Hair follicular keratinocyte (primary cell): ENCODE results near the gene HIKESHI. TPM values are rescaled to one million over a fixed set of nuclear protein-coding genes. Genes with fewer than 3 reads are reported as not detected.

Source experiments
- total RNA-seq: library from RNA; depleted of rRNA; stranded (reverse); fragments of >200 nt; gene quantifications from 2 replicates; pipeline ENCODE4 v1.2.3, GENCODE V29; 2015

Gene HIKESHI
- 62.8 and 66.8 TPM in 2 replicates for total RNA-seq

GRCh38 chr11:86302092-86302793, at the start of gene HIKESHI:
Gene HIKESHI, plus strand, starts transcription at chr11:86302240. Its CDS starts 209 bp downstream, at chr11:86302449.

GRCh38 chr11:86374586-86374985, 72.5 kb downstream of the HIKESHI start, which contains the start of gene CCDC81:
Gene CCDC81, plus strand, starts transcription at chr11:86374887. Its CDS starts 277 bp downstream, at chr11:86375164.

Other genes with a start within 250 kb of the HIKESHI start
- 98.4 and 108 TPM in 2 replicates for gene PICALM, start 233.2 kb upstream of the HIKESHI start, total RNA-seq
- 10.8 and 16.9 TPM in 2 replicates for gene EED, start 57.5 kb upstream of the HIKESHI start, total RNA-seq
- gene CCDC81, start 72.6 kb downstream of the HIKESHI start, total RNA-seq: 0.34 TPM in 1 of 2 replicates, not detected in the other